MM.1S (cell line): Measurements from ENCODE around the gene EMILIN1.

Experiments used
- DNase-seq: peaks from one replicate; pipeline ENCODE4 v3.0.0-alpha.2; 2015
- H2AFZ ChIP-seq: fragments of 300-600 bp; sonication (generic); 2 replicates; pipeline ENCODE4 v1.6.0; 2016; ENCODE audit warnings: antibody characterized with exemption, low read length
- H3F3A ChIP-seq: fragments of 300-600 bp; sonication (generic); 2 replicates; pipeline ENCODE4 v1.6.1; 2016; ENCODE audit warnings: mild to moderate bottlenecking, antibody characterized with exemption, low read length, moderate library complexity, mixed read lengths; ENCODE audit not compliant: insufficient read depth
- H3K27ac ChIP-seq: fragments of 300-600 bp; sonication (generic); 2 replicates; pipeline ENCODE4 v1.5.1; 2016; ENCODE audit warnings: mild to moderate bottlenecking, low read length
- H3K27me3 ChIP-seq: fragments of 300-600 bp; sonication (generic); replicated peaks from 2 replicates; pipeline ENCODE4 v1.6.0; 2016; ENCODE audit warnings: low read length; ENCODE audit not compliant: insufficient read depth
- H3K36me3 ChIP-seq: fragments of 300-600 bp; sonication (generic); replicated peaks from 2 replicates; pipeline ENCODE4 v1.6.1; 2016; ENCODE audit warnings: mild to moderate bottlenecking, low read length, mixed read lengths; ENCODE audit not compliant: insufficient read depth
- H3K4me1 ChIP-seq: fragments of 300-600 bp; sonication (generic); 2 replicates; pipeline ENCODE4 v1.6.1; 2016; ENCODE audit warnings: low read length, mixed read lengths
- H3K4me2 ChIP-seq: fragments of 300-600 bp; sonication (generic); 2 replicates; pipeline ENCODE4 v1.6.0; 2016; ENCODE audit warnings: low read depth, low read length
- H3K4me3 ChIP-seq: fragments of 300-600 bp; sonication (generic); 2 replicates; pipeline ENCODE4 v1.5.1; 2016; ENCODE audit warnings: low read length, mixed read lengths
- H3K79me2 ChIP-seq: fragments of 300-600 bp; sonication (generic); 2 replicates; pipeline ENCODE4 v1.6.1; 2016; ENCODE audit warnings: mixed run types, low read length, mixed read lengths
- H3K9ac ChIP-seq: fragments of 300-600 bp; sonication (generic); 2 replicates; pipeline ENCODE4 v1.6.1; 2016; ENCODE audit warnings: low read length, mixed read lengths
- H3K9me2 ChIP-seq: fragments of 300-600 bp; sonication (generic); replicated peaks from 2 replicates; pipeline ENCODE4 v1.6.1; 2016; ENCODE audit warnings: mild to moderate bottlenecking, low read length, mixed read lengths; ENCODE audit not compliant: insufficient read depth
- H3K9me3 ChIP-seq: fragments of 300-600 bp; sonication (generic); replicated peaks from 2 replicates; pipeline ENCODE4 v1.6.1; 2016; ENCODE audit warnings: mild to moderate bottlenecking, low read length, mixed read lengths; ENCODE audit not compliant: insufficient read depth
- H4K20me1 ChIP-seq: fragments of 300-600 bp; sonication (generic); 2 replicates; pipeline ENCODE4 v1.6.1; 2016; ENCODE audit warnings: mild to moderate bottlenecking, low read length, moderate library complexity, mixed read lengths; ENCODE audit not compliant: insufficient read depth
- CTCF ChIP-seq: fragments of 300-600 bp; sonication (generic); IDR thresholded peaks from 2 replicates; pipeline ENCODE4 v1.5.1; 2016; ENCODE audit warnings: antibody characterized with exemption, low read length, mixed read lengths
- EZH2 ChIP-seq: fragments of 300-600 bp; sonication (generic); optimal IDR thresholded peaks from 2 replicates; pipeline ENCODE3; 2017; ENCODE audit warnings: low read depth, mild to moderate bottlenecking, antibody characterized with exemption, low read length, mixed read lengths
- EZH2phosphoT487 ChIP-seq: fragments of 300-600 bp; sonication (generic); IDR thresholded peaks from 2 replicates; pipeline ENCODE4 v1.6.1; 2018; ENCODE audit warnings: antibody characterized with exemption, low read length

Gene EMILIN1

DNA sequence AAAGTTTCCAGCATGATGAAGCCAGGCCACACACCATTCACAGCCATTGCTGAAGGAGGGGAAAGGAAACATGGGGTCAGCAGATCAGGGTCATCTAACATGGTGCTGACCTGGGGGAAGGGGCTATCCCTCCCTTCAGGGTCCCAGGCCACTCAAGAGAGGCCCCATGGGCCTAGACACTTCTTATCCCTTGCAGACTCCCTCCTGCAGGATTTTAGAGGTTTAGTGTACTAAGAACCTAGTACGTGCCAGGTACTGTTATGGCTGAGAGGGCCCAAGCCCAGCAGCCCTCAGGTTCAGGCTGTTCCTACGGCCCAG, 17.0 kb downstream of the EMILIN1 start:
- Histone ChIP-seq H3K27ac (no peak overlapping the region), H3K36me3 (no peaks in the 10 kb centered on the region), H3K9me2 (no peaks in the 10 kb centered on the region), H3K79me2 (no peaks in the 10 kb centered on the region), H3K9ac (no peak overlapping the region), H3K27me3 (no peaks in the 10 kb centered on the region), H3K9me3 (no peaks in the 10 kb centered on the region), H2AFZ (peak overlapping the region; percentile 79; the same call in 1 of the 2 replicates), H4K20me1 (no peaks in the 10 kb centered on the region), H3F3A (no peaks in the 10 kb centered on the region), H3K4me3 (no peak overlapping the region), H3K4me2 (no peak overlapping the region), H3K4me1 (peaks cover 4% of the 10 kb centered on the region; the same call in 1 of the 2 replicates)
- no peak for DNase-seq
- TF ChIP-seq EZH2phosphoT487 (no peak), EZH2 (no peak), CTCF (no peak)

DNA sequence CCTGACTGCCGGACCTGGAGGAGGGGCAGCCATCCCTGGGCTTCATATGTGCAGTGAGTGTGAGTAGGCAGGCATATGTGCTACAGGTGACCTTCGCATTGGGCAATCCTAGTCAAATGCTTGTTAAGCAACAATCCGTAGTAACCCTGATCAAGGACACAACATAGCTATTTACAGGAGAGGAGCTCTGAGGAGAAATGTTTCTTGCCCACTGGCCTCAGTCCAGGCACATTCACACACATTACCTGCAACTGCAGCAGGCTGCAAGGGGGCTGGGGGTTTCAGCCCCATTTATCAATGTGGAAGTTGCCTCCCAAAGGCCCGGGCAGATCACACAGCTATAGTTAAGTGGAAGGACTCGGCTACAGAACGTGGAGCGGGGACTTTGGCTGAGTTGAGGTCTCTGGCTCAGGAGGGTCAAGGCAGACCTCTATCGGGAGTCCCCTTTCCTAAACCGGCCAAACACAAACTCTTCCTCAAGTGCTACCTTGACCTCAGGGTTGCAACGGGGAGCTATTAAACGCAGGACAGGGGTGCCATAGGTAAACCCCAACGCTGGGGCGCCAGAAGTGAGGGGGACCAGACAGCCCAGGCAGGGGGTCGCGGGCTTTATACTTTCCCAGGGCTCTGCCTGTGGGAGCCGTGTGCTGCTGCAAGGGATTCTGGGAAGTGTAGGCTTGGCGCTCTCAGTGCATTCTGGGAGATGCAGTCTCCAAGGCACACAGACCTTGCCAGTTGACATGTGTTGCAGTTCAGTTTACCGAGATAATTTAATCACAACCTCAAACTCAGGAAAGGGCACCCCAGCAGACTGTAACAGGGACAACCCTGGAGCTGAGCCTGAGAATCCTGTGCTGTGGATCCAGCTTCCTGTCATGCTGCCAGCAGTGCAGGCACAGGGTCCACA, 17.6 kb downstream of the EMILIN1 start:
- DNase-seq = peak; percentile 45
- H3K9me2 ChIP-seq = no peaks in the 10 kb centered on the region
- TF ChIP-seq CTCF (no peak), EZH2 (no peak), EZH2phosphoT487 (no peak)
- peak overlapping the region; percentile 79 for H2AFZ ChIP-seq
- peak overlapping the region; percentile 39; the same call in 1 of the 2 replicates for H3K4me3 ChIP-seq
- no peaks in the 10 kb centered on the region for H3F3A ChIP-seq
- no peaks in the 10 kb centered on the region for H4K20me1 ChIP-seq
- no peaks in the 10 kb centered on the region for H3K79me2 ChIP-seq
- H3K9me3 ChIP-seq = no peaks in the 10 kb centered on the region
- H3K27me3 ChIP-seq = no peaks in the 10 kb centered on the region
- peaks cover 4% of the 10 kb centered on the region; the same call in 1 of the 2 replicates for H3K4me1 ChIP-seq
- no peaks in the 10 kb centered on the region for H3K36me3 ChIP-seq
- no peak overlapping the region; the same call in 1 of the 2 replicates for H3K9ac ChIP-seq
- no peak overlapping the region for H3K27ac ChIP-seq
- peak overlapping the region; percentile 75 for H3K4me2 ChIP-seq

GRCh38 chr2:27096748-27097297, 18.4 kb downstream of the EMILIN1 start:
- Histone ChIP-seq H2AFZ (no peak overlapping the region), H3K79me2 (no peaks in the 10 kb centered on the region), H3K4me3 (no peak overlapping the region), H3K4me1 (peaks cover 4% of the 10 kb centered on the region; the same call in 1 of the 2 replicates), H3K9ac (no peak overlapping the region), H3K4me2 (no peak overlapping the region), H3K9me2 (no peaks in the 10 kb centered on the region), H3K27me3 (no peaks in the 10 kb centered on the region), H4K20me1 (no peaks in the 10 kb centered on the region), H3F3A (no peaks in the 10 kb centered on the region), H3K36me3 (no peaks in the 10 kb centered on the region), H3K9me3 (no peaks in the 10 kb centered on the region), H3K27ac (no peak overlapping the region)
- no peak for DNase-seq
- TF ChIP-seq EZH2 (no peak), EZH2phosphoT487 (no peak), CTCF (no peak)
